WTC11 (cell line): ENCODE data around the gene NDC1. TPM values are rescaled to one million over a fixed set of nuclear protein-coding genes. Genes with fewer than 3 reads are reported as not detected.

Experiments used
- ATAC-seq: fragments of 200-7000 bp; cut with Tn5 transposase; 2 replicates; pipeline ENCODE4 v1.10.0; 2021; ENCODE audit warnings: mild to moderate bottlenecking, moderate library complexity
- CTCF ChIA-PET: fragments of 300-600 bp; sonication (Branson Sonifier 250); formaldehyde crosslinking; loops from one replicate; lab custom pipeline; 2021; ENCODE audit warnings: antibody characterized with exemption; lab: Charles Lee
- POLR2A ChIA-PET: fragments of 350-600 bp; sonication (Branson Sonifier 250); formaldehyde crosslinking; loops from one replicate; lab custom pipeline; 2021; ENCODE audit warnings: antibody characterized with exemption; lab: Charles Lee
- DNase-seq: peaks from one replicate; pipeline ENCODE4 v3.0.0; 2021; ENCODE audit warnings: low spot score
- H3K27ac Mint-ChIP-seq: 2 replicates; pipeline ENCODE4 v1.8.0; 2021; ENCODE audit warnings: mixed read lengths
- H3K27me3 Mint-ChIP-seq: 2 replicates; pipeline ENCODE4 v1.8.0; 2021; ENCODE audit warnings: low read depth, mild to moderate bottlenecking, moderate library complexity, mixed read lengths
- H3K36me3 Mint-ChIP-seq: 2 replicates; pipeline ENCODE4 v1.8.0; 2021; ENCODE audit warnings: mixed read lengths
- H3K4me1 Mint-ChIP-seq: 2 replicates; pipeline ENCODE4 v1.8.0; 2022; ENCODE audit warnings: mixed read lengths
- H3K4me3 Mint-ChIP-seq: 2 replicates; pipeline ENCODE4 v1.8.0; 2021; ENCODE audit warnings: mild to moderate bottlenecking, moderate library complexity, mixed read lengths
- H3K9me3 Mint-ChIP-seq: 2 replicates; pipeline ENCODE4 v1.8.0; 2021; ENCODE audit warnings: mixed read lengths
- AR ChIP-seq: fragments of 250-450 bp; sonication (Bioruptor Pico); IDR thresholded peaks from 2 replicates; pipeline ENCODE4 v1.9.0; 2021; ENCODE audit warnings: mild to moderate bottlenecking
- ATF6 ChIP-seq: sonication (generic); formaldehyde crosslinking; IDR thresholded peaks from 2 replicates; pipeline ENCODE4 v1.8.1; 2023; ENCODE audit warnings: mild to moderate bottlenecking, missing genetic modification reagents
- CREB1 ChIP-seq: sonication (generic); formaldehyde crosslinking; IDR thresholded peaks from 2 replicates; pipeline ENCODE4 v1.8.0; 2023; ENCODE audit warnings: mild to moderate bottlenecking, missing genetic modification reagents
- E2F1 ChIP-seq: sonication (generic); formaldehyde crosslinking; IDR thresholded peaks from 2 replicates; pipeline ENCODE4 v1.8.0; 2022; ENCODE audit warnings: mild to moderate bottlenecking, missing genetic modification reagents
- ELF4 ChIP-seq: sonication (generic); formaldehyde crosslinking; IDR thresholded peaks from 2 replicates; pipeline ENCODE4 v1.8.1; 2022; ENCODE audit warnings: low read depth, mild to moderate bottlenecking, moderate library complexity, missing genetic modification reagents
- ERG ChIP-seq: fragments of 250-450 bp; sonication (Bioruptor Pico); IDR thresholded peaks from 2 replicates; pipeline ENCODE4 v1.8.0; 2021; ENCODE audit warnings: mild to moderate bottlenecking
- FOXP1 ChIP-seq: sonication (generic); formaldehyde crosslinking; IDR thresholded peaks from 2 replicates; pipeline ENCODE4 v1.8.0; 2022; ENCODE audit warnings: missing genetic modification reagents, mild to moderate bottlenecking, moderate library complexity, borderline replicate concordance
- GABPB1 ChIP-seq: sonication (generic); formaldehyde crosslinking; IDR thresholded peaks from 2 replicates; pipeline ENCODE4 v1.8.1; 2023; ENCODE audit warnings: mild to moderate bottlenecking, missing genetic modification reagents
- GTF2I ChIP-seq: fragments of 250-450 bp; sonication (Bioruptor Pico); conservative IDR thresholded peaks from 2 replicates; pipeline ENCODE4 v1.4.0; 2021; ENCODE audit warnings: mild to moderate bottlenecking
- NR1H2 ChIP-seq: sonication (generic); formaldehyde crosslinking; IDR thresholded peaks from 2 replicates; pipeline ENCODE4 v1.9.0; 2021; ENCODE audit warnings: mild to moderate bottlenecking, moderate library complexity, missing genetic modification reagents
- PRDM15 ChIP-seq: sonication (generic); formaldehyde crosslinking; IDR thresholded peaks from 2 replicates; pipeline ENCODE4 v1.8.0; 2022; ENCODE audit warnings: missing genetic modification reagents
- SP1 ChIP-seq: sonication (generic); formaldehyde crosslinking; conservative IDR thresholded peaks from 2 replicates; pipeline ENCODE4 v1.8.1; 2022; ENCODE audit warnings: missing genetic modification reagents
- USF2 ChIP-seq: sonication (generic); formaldehyde crosslinking; IDR thresholded peaks from 2 replicates; pipeline ENCODE4 v1.8.1; 2023; ENCODE audit warnings: mild to moderate bottlenecking, missing genetic modification reagents, moderate library complexity
- ZNF232 ChIP-seq: sonication (generic); formaldehyde crosslinking; IDR thresholded peaks from 2 replicates; pipeline ENCODE4 v1.8.0; 2022; ENCODE audit warnings: mild to moderate bottlenecking, missing genetic modification reagents
- ZNF317 ChIP-seq: sonication (generic); formaldehyde crosslinking; IDR thresholded peaks from 2 replicates; pipeline ENCODE4 v1.8.1; 2023; ENCODE audit warnings: low read depth, mild to moderate bottlenecking, moderate library complexity, missing genetic modification reagents, borderline replicate concordance
- ZNF416 ChIP-seq: fragments of 250-450 bp; sonication (Bioruptor Pico); IDR thresholded peaks from 2 replicates; pipeline ENCODE4 v1.9.0; 2021; ENCODE audit warnings: mild to moderate bottlenecking, inconsistent platforms
- ZSCAN18 ChIP-seq: fragments of 250-450 bp; sonication (Bioruptor Pico); IDR thresholded peaks from 2 replicates; pipeline ENCODE4 v2.1.2; 2022; ENCODE audit warnings: mild to moderate bottlenecking, moderate library complexity
- total RNA-seq: library from RNA; stranded (reverse); gene quantifications from 3 replicates; pipeline ENCODE4 v1.2.3, GENCODE V29; 2021

The NDC1 gene
- total RNA-seq, 1 experiment from 2014 or later: 52.4 TPM

- peaks cover 7% of the 10 kb centered on the region; the same call in 1 of the 2 replicates for H3K36me3 Mint-ChIP-seq
- ATAC-seq (no peak), DNase-seq (no peak)
- H3K27ac Mint-ChIP-seq: no peak overlapping the region
- no peak overlapping the region for H3K4me3 Mint-ChIP-seq
- H3K4me1 Mint-ChIP-seq: no peaks in the 10 kb centered on the region
- no peak for TF ChIP-seq ZNF317 (CRISPR knock-in tag)
- no peak for TF ChIP-seq E2F1 (CRISPR knock-in tag)
- no peak for TF ChIP-seq GTF2I (CRISPR knock-in tag)
- TF ChIP-seq ZNF416 (CRISPR knock-in tag): no peak
- no peak for TF ChIP-seq ZSCAN18 (CRISPR knock-in tag)
- TF ChIP-seq ERG (CRISPR knock-in tag): no peak
- no peak for TF ChIP-seq USF2 (CRISPR knock-in tag)
- TF ChIP-seq ELF4 (CRISPR knock-in tag): no peak
- no peak for TF ChIP-seq ATF6
- TF ChIP-seq PRDM15 (CRISPR knock-in tag): no peak
- TF ChIP-seq CREB1: no peak
- no peak for TF ChIP-seq FOXP1 (CRISPR knock-in tag)
- TF ChIP-seq AR (CRISPR knock-in tag): no peak
- TF ChIP-seq NR1H2: no peak
- no peak for TF ChIP-seq GABPB1
- no peak for TF ChIP-seq SP1 (CRISPR knock-in tag)
- TF ChIP-seq ZNF232 (CRISPR knock-in tag): no peak
- CTCF ChIA-PET: interaction anchor here (0.8 to 2.2 kb wide), 2 partner anchors 9 to 108 kb away, joined by 3 to 15 read pairs; no protein-coding TSS in a partner anchor
- no peaks in the 10 kb centered on the region; the same call in 1 of the 2 replicates for H3K9me3 Mint-ChIP-seq
- POLR2A ChIA-PET: no interaction called here
- no peaks in the 10 kb centered on the region; the same call in 1 of the 2 replicates for H3K27me3 Mint-ChIP-seq
Observed at GRCh38 chr1:53851571-53852285, 13.6 kb upstream of the NDC1 start.
